Measurements from ENCODE around the gene ADAMTSL1.
"Not testable (repeated sequence)": the region's sequence is repeated elsewhere in the genome, so short reads cannot be mapped to it uniquely, and the experiment has no call there.

Gene ADAMTSL1

DNA sequence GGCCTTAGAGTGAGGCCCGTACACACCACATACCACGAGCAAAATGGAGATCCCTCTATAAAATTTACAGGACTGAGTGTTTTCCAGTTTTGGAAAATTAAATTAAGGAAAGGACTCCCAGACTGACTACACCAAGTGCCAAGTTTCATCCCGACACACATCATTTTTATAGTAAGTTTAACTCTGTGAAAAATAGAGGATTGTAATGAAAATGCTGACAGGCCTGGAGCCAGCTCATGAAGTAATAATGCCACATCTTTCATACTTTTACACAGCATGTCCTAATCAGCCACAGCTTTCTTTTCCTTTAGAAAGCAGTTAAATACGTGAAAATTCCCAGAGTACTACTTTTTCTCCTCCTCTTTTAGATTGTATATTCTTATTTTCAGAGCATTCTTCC lies 389.8 kb downstream of the ADAMTSL1 start:
- in situ Hi-C loops (cut with MboI; ENCODE audit: low sequenced_read_pairs): no loop called here
- Histone ChIP-seq H3K36me3 (replicated peaks) (no peaks in the 10 kb centered on the region), H3K4me1 (peaks cover 3% of the 10 kb centered on the region), H3K27me3 (ENCODE audit: low read depth) (no peaks in the 10 kb centered on the region), H3K9me3 (no peaks in the 10 kb centered on the region), H3K4me3 (no peak overlapping the region)
- no peak for DNase-seq (ENCODE audit: low spot score in 2 of 2)

DNA sequence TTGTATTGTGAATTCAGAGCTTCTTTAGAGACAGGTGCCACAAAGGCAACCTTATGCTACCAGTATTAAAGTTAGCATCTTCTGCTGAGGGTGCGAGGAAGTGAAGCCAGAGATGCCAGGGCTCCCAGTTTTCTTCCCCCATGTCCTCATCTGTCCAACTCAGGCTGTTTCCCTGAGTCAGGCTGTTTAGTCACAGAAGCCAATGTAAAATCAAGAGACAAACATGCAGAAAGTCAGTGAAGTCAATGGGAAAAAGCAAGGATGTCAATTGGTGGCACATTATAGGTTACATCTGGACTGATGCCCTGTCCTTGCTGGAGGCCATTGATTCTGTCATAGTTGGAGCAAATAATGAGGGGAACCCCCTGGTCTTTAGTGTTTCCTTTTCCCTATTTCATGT lies 390.6 kb downstream of the ADAMTSL1 start:
- in situ Hi-C loops (cut with MboI; ENCODE audit: low sequenced_read_pairs): no loop called here
- no peak for DNase-seq (ENCODE audit: low spot score in 2 of 2)
- Histone ChIP-seq H3K4me3 (no peak overlapping the region), H3K4me1 (peaks cover 1% of the 10 kb centered on the region), H3K36me3 (replicated peaks) (no peaks in the 10 kb centered on the region), H3K27me3 (ENCODE audit: low read depth) (no peaks in the 10 kb centered on the region), H3K9me3 (no peaks in the 10 kb centered on the region)

DNA sequence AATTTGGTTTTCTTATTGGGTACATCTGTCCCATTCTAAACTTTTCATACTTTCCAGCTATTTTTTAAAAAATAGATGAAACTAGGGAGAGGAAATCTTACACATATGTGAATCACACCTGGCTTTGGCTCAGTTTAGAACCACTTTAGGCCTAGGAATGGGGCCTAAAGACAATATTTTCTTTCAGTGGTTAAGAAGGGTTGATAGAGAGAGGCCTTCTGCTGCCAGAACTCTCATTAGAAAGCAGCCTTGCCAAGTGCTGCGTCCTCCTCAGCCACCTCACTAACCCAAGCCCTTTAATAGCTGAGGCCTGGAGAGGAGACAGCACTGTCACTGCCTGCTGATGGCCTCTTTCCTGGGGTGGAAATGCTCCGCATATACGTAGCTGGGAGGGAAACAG lies 391.6 kb downstream of the ADAMTSL1 start:
- no peaks in the 10 kb centered on the region for H3K9me3 ChIP-seq
- H3K4me1 ChIP-seq: no peaks in the 10 kb centered on the region
- H3K4me3 ChIP-seq: no peak overlapping the region
- no peaks in the 10 kb centered on the region for H3K27me3 ChIP-seq (ENCODE audit: low read depth)
- in situ Hi-C loops (cut with MboI; ENCODE audit: low sequenced_read_pairs): no loop called here
- no peak for DNase-seq (ENCODE audit: low spot score in 2 of 2)
- no peaks in the 10 kb centered on the region for H3K36me3 ChIP-seq (replicated peaks)

DNA sequence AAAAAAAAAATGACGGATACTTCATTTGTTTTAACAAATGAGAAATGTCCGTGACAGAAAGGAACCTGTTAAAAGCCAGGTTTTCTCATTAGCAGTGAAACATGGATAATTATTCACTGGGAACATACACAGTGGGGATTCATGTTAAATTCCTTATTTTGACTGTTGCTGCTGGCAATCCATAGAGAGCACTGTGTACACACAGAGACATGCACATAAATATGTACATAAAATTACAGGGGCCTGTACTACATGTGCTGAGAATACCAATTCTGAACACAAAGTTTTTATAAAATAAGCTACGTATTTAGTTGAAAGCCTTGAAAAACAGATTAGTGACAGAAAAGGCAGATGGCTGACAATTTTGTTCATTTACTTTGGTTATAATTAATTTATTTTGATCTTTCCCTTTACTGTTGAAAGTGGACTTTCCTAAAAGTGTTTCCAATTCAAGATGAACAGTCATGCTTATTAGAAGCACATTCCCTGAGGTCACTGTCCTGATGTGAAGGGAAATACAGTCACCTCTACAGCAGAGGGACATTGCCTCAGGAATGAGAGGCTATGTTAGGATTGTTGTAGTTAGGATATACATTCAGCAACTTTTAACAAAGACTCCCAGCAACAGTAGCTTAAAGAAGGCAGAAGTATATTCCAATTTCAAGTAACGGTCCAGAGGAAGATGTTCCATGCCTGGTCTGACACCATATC lies 392.3 kb downstream of the ADAMTSL1 start:
- no peaks in the 10 kb centered on the region for H3K36me3 ChIP-seq (replicated peaks)
- no peaks in the 10 kb centered on the region for H3K4me1 ChIP-seq
- H3K27me3 ChIP-seq (ENCODE audit: low read depth): no peaks in the 10 kb centered on the region
- in situ Hi-C loops (cut with MboI; ENCODE audit: low sequenced_read_pairs): no loop called here
- no peak overlapping the region for H3K4me3 ChIP-seq
- H3K9me3 ChIP-seq: no peaks in the 10 kb centered on the region
- DNase-seq (ENCODE audit: low spot score in 2 of 2): no peak

DNA sequence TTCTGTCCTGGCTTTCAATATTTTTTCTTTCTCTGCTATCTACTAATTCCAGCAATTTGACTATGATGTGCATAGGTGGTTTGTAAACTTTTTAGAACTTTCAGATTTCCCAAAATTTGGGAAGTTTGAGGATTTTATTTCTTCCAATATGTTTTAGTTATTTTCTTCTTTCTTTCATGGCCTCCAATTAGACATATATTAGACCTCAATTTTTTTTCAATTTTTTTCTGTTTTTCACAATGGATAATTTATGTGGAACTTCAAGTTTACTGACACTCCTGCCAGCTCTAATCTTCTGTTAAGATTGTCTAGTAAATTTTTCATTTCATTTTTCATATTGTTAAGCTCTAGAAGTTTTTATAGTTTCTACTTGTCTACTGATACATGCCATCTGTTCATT lies 395.8 kb downstream of the ADAMTSL1 start:
- in situ Hi-C loops (cut with MboI; ENCODE audit: low sequenced_read_pairs): no loop called here
- no peaks in the 10 kb centered on the region for H3K27me3 ChIP-seq (ENCODE audit: low read depth)
- H3K36me3 ChIP-seq (replicated peaks): no peaks in the 10 kb centered on the region
- no peak overlapping the region for H3K4me3 ChIP-seq
- DNase-seq (ENCODE audit: low spot score in 2 of 2): no peak
- no peaks in the 10 kb centered on the region for H3K9me3 ChIP-seq
- no peaks in the 10 kb centered on the region for H3K4me1 ChIP-seq

DNA sequence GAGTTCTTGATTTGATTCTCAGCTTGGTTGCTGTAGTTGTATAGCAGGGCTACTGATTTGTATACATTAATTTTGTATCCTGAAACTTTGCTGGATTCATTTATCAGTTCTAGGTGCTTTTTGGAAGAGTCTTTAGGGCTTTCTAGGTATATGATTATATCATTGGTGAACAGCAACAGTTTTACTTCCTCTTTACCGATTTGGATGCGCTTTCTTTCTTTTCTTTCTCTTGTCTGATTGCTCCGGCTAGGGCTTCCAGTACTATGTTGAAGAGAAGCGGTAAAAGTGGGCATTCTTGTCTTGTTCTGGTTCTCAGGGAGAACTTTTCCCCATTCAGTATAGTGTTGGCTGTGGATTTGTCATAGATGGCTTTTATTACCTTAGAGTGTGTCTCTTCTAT lies 400.1 kb downstream of the ADAMTSL1 start:
- H3K9me3 ChIP-seq: no peaks in the 10 kb centered on the region
- no peaks in the 10 kb centered on the region for H3K36me3 ChIP-seq (replicated peaks)
- no peaks in the 10 kb centered on the region for H3K4me1 ChIP-seq
- no peak for DNase-seq (ENCODE audit: low spot score in 2 of 2)
- no peaks in the 10 kb centered on the region for H3K27me3 ChIP-seq (ENCODE audit: low read depth)
- H3K4me3 ChIP-seq: no peak overlapping the region
- in situ Hi-C loops (cut with MboI; ENCODE audit: low sequenced_read_pairs): no loop called here

DNA sequence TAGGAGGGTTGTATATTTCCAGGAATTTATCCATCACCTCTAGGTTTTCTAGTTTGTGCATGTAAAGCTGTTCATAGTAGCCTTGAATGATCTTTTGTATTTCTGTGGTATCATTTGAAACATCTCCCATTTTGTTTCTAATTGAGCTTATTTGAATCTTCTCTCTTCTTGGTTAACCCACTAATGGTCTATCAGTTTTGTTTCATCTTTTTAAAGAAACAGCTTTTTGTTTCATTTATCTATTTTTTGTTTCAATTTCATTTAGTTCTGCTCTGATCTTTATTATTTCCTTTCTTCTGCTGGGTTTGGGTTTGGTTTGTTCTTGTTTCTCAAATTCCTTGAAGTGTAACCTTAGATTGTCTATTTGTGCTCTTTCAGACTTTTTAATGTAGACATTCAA lies 401.0 kb downstream of the ADAMTSL1 start:
- in situ Hi-C loops (cut with MboI; ENCODE audit: low sequenced_read_pairs); H3K27me3 ChIP-seq (ENCODE audit: low read depth); H3K36me3 ChIP-seq (replicated peaks); H3K4me3 ChIP-seq; H3K4me1 ChIP-seq; H3K9me3 ChIP-seq; DNase-seq (ENCODE audit: low spot score in 2 of 2): not testable (repeated sequence)

DNA sequence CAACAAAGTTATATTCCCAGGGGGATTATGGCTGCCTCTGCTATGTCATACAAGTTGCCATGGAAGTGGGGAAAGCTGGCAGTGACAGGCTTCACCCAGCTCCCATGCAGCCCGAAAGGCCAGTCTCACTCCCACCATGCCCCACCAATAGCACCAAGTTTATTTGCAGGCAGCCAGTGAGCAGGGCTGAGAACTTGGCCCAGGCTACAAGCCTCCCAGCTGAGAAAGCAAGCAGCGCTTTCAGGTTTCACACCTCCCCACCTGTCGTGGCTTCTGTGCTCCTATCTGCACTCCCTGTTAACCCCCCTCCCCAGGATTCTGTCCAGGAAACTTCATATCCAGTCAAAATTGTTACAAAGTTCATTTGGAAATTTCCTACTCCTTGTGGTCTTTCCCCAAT lies 404.0 kb downstream of the ADAMTSL1 start:
- no peak for DNase-seq (ENCODE audit: low spot score in 2 of 2)
- H3K9me3 ChIP-seq: no peaks in the 10 kb centered on the region
- H3K4me3 ChIP-seq: no peak overlapping the region
- in situ Hi-C loops (cut with MboI; ENCODE audit: low sequenced_read_pairs): no loop called here
- H3K27me3 ChIP-seq (ENCODE audit: low read depth): no peaks in the 10 kb centered on the region
- H3K36me3 ChIP-seq (replicated peaks): no peaks in the 10 kb centered on the region
- H3K4me1 ChIP-seq: no peaks in the 10 kb centered on the region

DNA sequence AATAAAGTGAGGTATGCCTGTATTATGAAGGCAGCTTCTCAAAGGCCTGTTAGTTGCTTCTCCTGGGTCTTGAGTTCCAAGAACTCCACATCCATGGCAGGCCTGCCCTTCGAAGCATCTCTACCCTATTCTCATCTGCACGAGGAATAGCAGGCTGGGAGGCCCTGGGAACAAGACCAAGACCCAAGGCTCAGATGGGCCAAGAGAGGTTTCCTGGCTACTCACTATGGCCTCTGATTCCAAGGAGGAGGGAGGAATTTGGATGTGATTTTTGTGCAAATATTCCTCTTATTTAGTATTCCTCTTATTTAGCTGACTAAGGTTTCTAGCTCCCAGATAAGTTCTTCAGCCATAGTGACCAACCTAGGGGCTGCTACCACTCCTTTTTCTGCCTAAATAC lies 407.8 kb downstream of the ADAMTSL1 start:
- no peak for DNase-seq (ENCODE audit: low spot score in 2 of 2)
- no peaks in the 10 kb centered on the region for H3K36me3 ChIP-seq (replicated peaks)
- H3K27me3 ChIP-seq (ENCODE audit: low read depth): no peaks in the 10 kb centered on the region
- H3K4me1 ChIP-seq: no peaks in the 10 kb centered on the region
- H3K4me3 ChIP-seq: no peak overlapping the region
- H3K9me3 ChIP-seq: no peaks in the 10 kb centered on the region
- in situ Hi-C loops (cut with MboI; ENCODE audit: low sequenced_read_pairs): no loop called here

DNA sequence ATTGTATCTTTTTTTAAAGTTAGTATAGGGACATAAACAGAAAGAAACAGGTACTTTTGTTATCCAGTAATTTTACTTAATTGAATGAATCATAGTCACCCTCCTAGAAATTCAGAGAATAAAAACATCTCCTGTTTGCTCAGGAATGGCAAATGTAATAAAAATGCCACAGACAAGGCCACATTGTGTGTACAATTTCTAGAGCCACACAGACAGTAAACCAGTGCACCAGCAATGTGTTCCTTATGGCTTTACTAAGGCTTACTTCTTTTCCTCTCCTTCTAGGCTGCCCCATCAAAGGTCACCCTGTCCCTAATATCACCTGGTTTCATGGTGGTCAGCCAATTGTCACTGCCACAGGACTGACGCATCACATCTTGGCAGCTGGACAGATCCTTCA lies 413.6 kb downstream of the ADAMTSL1 start:
- H3K27me3 ChIP-seq (ENCODE audit: low read depth): no peaks in the 10 kb centered on the region
- no peak overlapping the region for H3K4me3 ChIP-seq
- in situ Hi-C loops (cut with MboI; ENCODE audit: low sequenced_read_pairs): no loop called here
- no peak for DNase-seq (ENCODE audit: low spot score in 2 of 2)
- H3K36me3 ChIP-seq (replicated peaks): no peaks in the 10 kb centered on the region; the same call in 1 of the 2 replicates
- no peaks in the 10 kb centered on the region for H3K9me3 ChIP-seq
- no peaks in the 10 kb centered on the region for H3K4me1 ChIP-seq

DNA sequence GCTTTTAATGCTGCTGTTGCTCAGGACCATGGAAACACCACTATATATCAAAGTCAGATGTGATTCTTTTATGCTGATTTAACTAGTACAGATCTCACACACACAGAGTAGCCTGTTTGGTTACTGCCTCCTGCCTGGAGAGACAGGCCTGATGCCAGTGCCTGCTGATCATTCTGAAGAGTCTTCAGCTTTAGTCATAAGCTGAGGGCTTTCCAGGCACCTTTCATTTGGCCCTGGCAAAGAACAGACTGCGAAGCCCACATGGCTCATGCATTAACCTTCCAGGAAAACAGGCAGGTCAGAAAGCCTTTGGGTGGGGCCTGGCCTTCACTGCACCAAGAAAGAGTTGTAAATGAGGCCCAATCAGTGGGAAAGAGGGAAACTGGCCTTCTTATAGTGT lies 414.3 kb downstream of the ADAMTSL1 start:
- H3K36me3 ChIP-seq (replicated peaks): no peaks in the 10 kb centered on the region; the same call in 1 of the 2 replicates
- DNase-seq (ENCODE audit: low spot score in 2 of 2): no peak
- H3K4me1 ChIP-seq: no peaks in the 10 kb centered on the region
- no peak overlapping the region for H3K4me3 ChIP-seq
- no peaks in the 10 kb centered on the region for H3K27me3 ChIP-seq (ENCODE audit: low read depth)
- in situ Hi-C loops (cut with MboI; ENCODE audit: low sequenced_read_pairs): no loop called here
- H3K9me3 ChIP-seq: no peaks in the 10 kb centered on the region

DNA sequence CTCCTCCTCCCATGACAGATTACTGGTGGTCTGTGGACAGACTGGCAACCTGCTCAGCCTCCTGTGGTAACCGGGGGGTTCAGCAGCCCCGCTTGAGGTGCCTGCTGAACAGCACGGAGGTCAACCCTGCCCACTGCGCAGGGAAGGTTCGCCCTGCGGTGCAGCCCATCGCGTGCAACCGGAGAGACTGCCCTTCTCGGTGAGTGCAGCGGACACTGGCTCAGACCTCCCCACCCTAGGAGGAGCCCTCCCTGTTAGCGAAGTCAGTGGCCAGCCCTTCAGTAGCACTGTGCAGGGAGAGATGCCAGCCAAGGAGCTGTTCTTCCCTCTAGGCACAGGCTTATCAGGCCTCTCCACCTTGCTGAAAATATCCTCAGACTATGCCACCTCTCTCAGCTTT lies 415.6 kb downstream of the ADAMTSL1 start:
- H3K36me3 ChIP-seq (replicated peaks): no peaks in the 10 kb centered on the region; the same call in 1 of the 2 replicates
- H3K4me3 ChIP-seq: no peak overlapping the region
- in situ Hi-C loops (cut with MboI; ENCODE audit: low sequenced_read_pairs): no loop called here
- H3K27me3 ChIP-seq (ENCODE audit: low read depth): no peaks in the 10 kb centered on the region
- H3K9me3 ChIP-seq: no peaks in the 10 kb centered on the region
- DNase-seq (ENCODE audit: low spot score in 2 of 2): no peak
- no peaks in the 10 kb centered on the region for H3K4me1 ChIP-seq

DNA sequence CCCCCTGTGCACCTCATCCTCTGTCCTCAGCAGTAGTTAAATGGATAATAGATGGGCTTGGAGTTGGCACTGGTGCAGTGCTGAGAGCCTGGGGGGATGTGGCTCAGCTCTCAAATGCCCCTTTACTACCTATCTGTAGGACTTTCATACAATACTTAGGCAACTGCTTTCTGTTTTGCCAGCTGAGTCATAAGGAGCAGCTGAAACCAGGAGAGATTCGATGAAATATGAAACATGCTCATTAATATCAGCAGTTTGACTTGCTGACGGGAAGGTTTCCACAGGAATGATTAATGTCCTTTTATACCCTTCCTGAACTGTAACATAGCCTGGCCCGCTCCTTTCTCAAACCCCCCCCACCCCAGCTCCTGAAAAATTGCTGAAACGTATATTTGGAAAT lies 416.4 kb downstream of the ADAMTSL1 start:
- Histone ChIP-seq H3K9me3 (peaks cover under 1% of the 10 kb centered on the region; the same call in 1 of the 2 replicates), H3K4me3 (no peak overlapping the region), H3K27me3 (ENCODE audit: low read depth) (no peaks in the 10 kb centered on the region), H3K4me1 (no peaks in the 10 kb centered on the region), H3K36me3 (replicated peaks) (no peaks in the 10 kb centered on the region; the same call in 1 of the 2 replicates)
- in situ Hi-C loops (cut with MboI; ENCODE audit: low sequenced_read_pairs): no loop called here
- DNase-seq (ENCODE audit: low spot score in 2 of 2): no peak

DNA sequence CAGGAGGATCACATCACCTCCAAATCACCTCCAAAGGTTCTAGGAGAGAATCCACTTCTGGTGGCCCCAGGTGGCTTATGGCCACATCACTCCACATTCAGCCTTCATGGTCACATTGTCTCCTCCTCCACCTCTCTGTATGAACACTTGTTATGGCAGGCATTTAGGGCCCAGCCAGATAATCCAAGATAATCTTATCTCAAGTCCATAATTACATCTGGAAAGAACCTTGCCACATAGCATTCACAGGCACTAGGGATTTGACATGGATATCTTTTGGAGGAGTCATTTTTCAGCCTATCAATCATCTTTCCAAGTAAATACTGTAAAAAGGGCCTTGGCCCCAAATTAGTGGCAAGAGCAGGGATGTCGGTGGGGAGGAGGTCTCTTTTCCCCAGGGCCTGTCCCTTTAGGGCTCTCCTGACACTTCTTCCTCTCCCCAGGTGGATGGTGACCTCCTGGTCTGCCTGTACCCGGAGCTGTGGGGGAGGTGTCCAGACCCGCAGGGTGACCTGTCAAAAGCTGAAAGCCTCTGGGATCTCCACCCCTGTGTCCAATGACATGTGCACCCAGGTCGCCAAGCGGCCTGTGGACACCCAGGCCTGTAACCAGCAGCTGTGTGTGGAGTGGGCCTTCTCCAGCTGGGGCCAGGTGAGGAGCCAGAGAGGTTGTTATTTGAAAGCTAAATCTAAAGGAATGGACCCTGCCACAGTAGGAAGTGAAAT lies 418.2 kb downstream of the ADAMTSL1 start:
- Histone ChIP-seq H3K27me3 (ENCODE audit: low read depth) (no peaks in the 10 kb centered on the region), H3K9me3 (peaks cover 6% of the 10 kb centered on the region; the same call in 1 of the 2 replicates), H3K4me3 (no peak overlapping the region), H3K4me1 (no peaks in the 10 kb centered on the region), H3K36me3 (replicated peaks) (no peaks in the 10 kb centered on the region; the same call in 1 of the 2 replicates)
- in situ Hi-C loops (cut with MboI; ENCODE audit: low sequenced_read_pairs): no loop called here
- DNase-seq (ENCODE audit: low spot score in 2 of 2): no peak

All from HAP-1 (cell line).